ENCODE data around the gene GSG1L2.

GRCh38 chr17:9806699-9807098 lies 15.2 kb downstream of the GSG1L2 start:
- no peak for TF ChIP-seq GABPA (IDR thresholded peaks at IDR 0.05 in 1 of 2, conservative IDR thresholded peaks at IDR 0.05 in 1 of 2)
- TF ChIP-seq, protein P1, sequence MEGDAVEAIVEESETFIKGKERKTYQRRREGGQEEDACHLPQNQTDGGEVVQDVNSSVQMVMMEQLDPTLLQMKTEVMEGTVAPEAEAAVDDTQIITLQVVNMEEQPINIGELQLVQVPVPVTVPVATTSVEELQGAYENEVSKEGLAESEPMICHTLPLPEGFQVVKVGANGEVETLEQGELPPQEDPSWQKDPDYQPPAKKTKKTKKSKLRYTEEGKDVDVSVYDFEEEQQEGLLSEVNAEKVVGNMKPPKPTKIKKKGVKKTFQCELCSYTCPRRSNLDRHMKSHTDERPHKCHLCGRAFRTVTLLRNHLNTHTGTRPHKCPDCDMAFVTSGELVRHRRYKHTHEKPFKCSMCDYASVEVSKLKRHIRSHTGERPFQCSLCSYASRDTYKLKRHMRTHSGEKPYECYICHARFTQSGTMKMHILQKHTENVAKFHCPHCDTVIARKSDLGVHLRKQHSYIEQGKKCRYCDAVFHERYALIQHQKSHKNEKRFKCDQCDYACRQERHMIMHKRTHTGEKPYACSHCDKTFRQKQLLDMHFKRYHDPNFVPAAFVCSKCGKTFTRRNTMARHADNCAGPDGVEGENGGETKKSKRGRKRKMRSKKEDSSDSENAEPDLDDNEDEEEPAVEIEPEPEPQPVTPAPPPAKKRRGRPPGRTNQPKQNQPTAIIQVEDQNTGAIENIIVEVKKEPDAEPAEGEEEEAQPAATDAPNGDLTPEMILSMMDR (IDR thresholded peaks at IDR 0.05; ENCODE audit: low read depth, low read length, missing input control), result no peak
- TF ChIP-seq FOXA1 (IDR thresholded peaks at IDR 0.05), result no peak
- TF ChIP-seq JUND (IDR thresholded peaks at IDR 0.05), result no peak
- TF ChIP-seq RXRA (IDR thresholded peaks at IDR 0.05), result no peak
- TF ChIP-seq MAX (IDR thresholded peaks at IDR 0.05), result no peak
- TF ChIP-seq, protein P2, sequence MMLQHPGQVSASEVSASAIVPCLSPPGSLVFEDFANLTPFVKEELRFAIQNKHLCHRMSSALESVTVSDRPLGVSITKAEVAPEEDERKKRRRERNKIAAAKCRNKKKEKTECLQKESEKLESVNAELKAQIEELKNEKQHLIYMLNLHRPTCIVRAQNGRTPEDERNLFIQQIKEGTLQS (IDR thresholded peaks at IDR 0.05), result no peak
- TF ChIP-seq TAF1 (conservative IDR thresholded peaks at IDR 0.05), result no peak
- TF ChIP-seq EGR1 (IDR thresholded peaks at IDR 0.05; ENCODE audit: low read depth in 2 of 2), result no peak
- no peak for TF ChIP-seq REST (IDR thresholded peaks at IDR 0.05)
- no peak for TF ChIP-seq RAD21 (IDR thresholded peaks at IDR 0.05)

Measured in liver (tissue), 3 donors.